H1 (cell line): ENCODE results near the gene EDDM3A. TPM values are rescaled to one million over a fixed set of nuclear protein-coding genes. Genes with fewer than 3 reads are reported as not detected.

Experiments used
- CTCF ChIA-PET: fragments of 300-600 bp; sonication (Branson Sonifier 250); formaldehyde crosslinking; loops from one replicate; lab custom pipeline; 2021; ENCODE audit not compliant: partially characterized antibody; lab: Charles Lee
- POLR2A ChIA-PET: fragments of 300-600 bp; sonication (Branson Sonifier 250); formaldehyde crosslinking; loops from one replicate; lab custom pipeline; 2021; ENCODE audit warnings: inconsistent platforms; ENCODE audit not compliant: partially characterized antibody; lab: Charles Lee
- DNase-seq, 2 experiments: peaks; one replicate each; pipeline versions ENCODE4 v3.0.0 to v3.0.0-alpha.2; 2010 to 2022; ENCODE audit warnings: low spot score in 2 of 2, low read depth in 1 of 2, mixed read lengths in 1 of 2
- FAIRE-seq: peaks from 2 replicates; lab custom pipeline; 2011; peaks lifted over from hg19 to GRCh38; lab: Jason Lieb, UNC
- H2AFZ ChIP-seq: 2 replicates; pipeline ENCODE4 v1.8.1; 2012; ENCODE audit warnings: low read length, inconsistent platforms
- H2AK5ac ChIP-seq: 2 replicates; pipeline ENCODE4 v1.6.1; 2013; ENCODE audit warnings: low read depth, low read length
- H2BK120ac ChIP-seq: replicated peaks from 2 replicates; pipeline ENCODE3; 2013; ENCODE audit warnings: low read depth, low read length, inconsistent platforms
- H2BK12ac ChIP-seq: 2 replicates; pipeline ENCODE4 v1.6.1; 2013; ENCODE audit warnings: low read depth, low read length
- H2BK15ac ChIP-seq: 2 replicates; pipeline ENCODE4 v1.6.1; 2013; ENCODE audit warnings: low read length
- H2BK20ac ChIP-seq: 2 replicates; pipeline ENCODE4 v1.6.1; 2013; ENCODE audit warnings: low read length
- H2BK5ac ChIP-seq: 2 replicates; pipeline ENCODE4 v1.6.1; 2013; ENCODE audit warnings: low read depth, low read length
- H3K14ac ChIP-seq: 2 replicates; pipeline ENCODE4 v1.6.1; 2013; ENCODE audit warnings: inconsistent platforms; ENCODE audit not compliant: insufficient read length
- H3K18ac ChIP-seq: 2 replicates; pipeline ENCODE4 v1.6.1; 2013; ENCODE audit warnings: low read length; ENCODE audit errors: extremely low read depth
- H3K23ac ChIP-seq: 2 replicates; pipeline ENCODE4 v1.6.1; 2013; ENCODE audit warnings: inconsistent platforms; ENCODE audit not compliant: insufficient read length
- H3K23me2 ChIP-seq: 2 replicates; pipeline ENCODE4 v1.6.1; 2013; ENCODE audit warnings: low read depth, low read length
- H3K27ac ChIP-seq: 2 replicates; pipeline ENCODE4 v1.6.1; 2011; ENCODE audit warnings: low read depth, low read length, inconsistent platforms
- H3K27me3 ChIP-seq, 4 experiments: replicated peaks in 1 of 4; 1 replicate in 1 of 4; 2 replicates in 3 of 4; pipeline versions ENCODE4 v1.6.1 to v1.8.1; 2011 to 2013; ENCODE audit warnings: low read length in 3 of 4, mild to moderate bottlenecking in 3 of 4, inconsistent platforms in 2 of 4, mixed read lengths in 2 of 4, moderate library complexity in 1 of 4; ENCODE audit not compliant: control insufficient read depth in 3 of 4, insufficient read depth in 3 of 4; ENCODE audit errors: extremely low read depth in 1 of 4
- H3K36me3 ChIP-seq, 4 experiments: 2 replicates each; pipeline versions ENCODE4 v1.6.1 to v1.8.1; 2011 to 2013; ENCODE audit warnings: mild to moderate bottlenecking in 4 of 4, low read length in 3 of 4, moderate library complexity in 2 of 4, control low read depth in 1 of 4, inconsistent platforms in 1 of 4; ENCODE audit not compliant: insufficient read depth in 4 of 4, control insufficient read depth in 2 of 4
- H3K4ac ChIP-seq: replicated peaks from 2 replicates; pipeline ENCODE3; 2013; ENCODE audit warnings: low read length, low read depth, mixed read lengths, inconsistent platforms; ENCODE audit not compliant: insufficient read length
- H3K4me1 ChIP-seq, 4 experiments: replicated peaks in 1 of 4; 1 replicate in 1 of 4; 2 replicates in 3 of 4; pipeline versions ENCODE4 v1.6.1 to v1.8.1; 2011 to 2013; ENCODE audit warnings: low read length in 3 of 4, inconsistent platforms in 2 of 4, mixed read lengths in 1 of 4; ENCODE audit not compliant: insufficient read depth in 4 of 4, control insufficient read depth in 3 of 4
- H3K4me2 ChIP-seq, 2 experiments: 2 replicates each; pipeline versions ENCODE4 v1.6.1 to v1.8.1; 2011 to 2013; ENCODE audit warnings: low read depth in 2 of 2, low read length in 2 of 2, control low read depth in 1 of 2, inconsistent platforms in 1 of 2, mild to moderate bottlenecking in 1 of 2; ENCODE audit not compliant: insufficient read depth in 1 of 2
- H3K4me3 ChIP-seq, 4 experiments: fragments of 200-600, 300-600 bp in 1 of 4; sonication (generic), shearing (Covaris generic), sonication (Bioruptor Twin) in 1 of 4; 2 replicates each; pipeline versions ENCODE4 v1.5.1 to v1.8.1; 2011 to 2016; ENCODE audit warnings: low read length in 4 of 4, low read depth in 3 of 4, control low read depth in 2 of 4, inconsistent platforms in 2 of 4, mild to moderate bottlenecking in 2 of 4, mixed read lengths in 1 of 4, moderate library complexity in 1 of 4; ENCODE audit not compliant: insufficient read depth in 2 of 4; ENCODE audit errors: extremely low read depth in 1 of 4
- H3K56ac ChIP-seq: replicated peaks from 2 replicates; pipeline ENCODE3; 2013; ENCODE audit warnings: low read depth, mild to moderate bottlenecking, mixed read lengths, low read length, inconsistent platforms; ENCODE audit not compliant: insufficient read length
- H3K79me1 ChIP-seq: 2 replicates; pipeline ENCODE4 v1.6.1; 2013; ENCODE audit warnings: low read depth, low read length, control low read depth
- H3K79me2 ChIP-seq, 2 experiments: 2 replicates each; pipeline versions ENCODE4 v1.6.1 to v1.8.1; 2012 to 2013; ENCODE audit warnings: low read length in 2 of 2, mild to moderate bottlenecking in 2 of 2, inconsistent platforms in 1 of 2; ENCODE audit not compliant: insufficient read depth in 2 of 2, control insufficient read depth in 1 of 2
- H3K9ac ChIP-seq, 4 experiments: replicated peaks in 1 of 4; 1 replicate in 1 of 4; 2 replicates in 3 of 4; pipeline versions ENCODE4 v1.6.1 to v1.8.1; 2011 to 2013; ENCODE audit warnings: low read depth in 3 of 4, low read length in 3 of 4, control low read depth in 2 of 4, mild to moderate bottlenecking in 2 of 4, moderate library complexity in 2 of 4, inconsistent platforms in 1 of 4; ENCODE audit errors: extremely low read depth in 1 of 4
- H3K9me3 ChIP-seq, 2 experiments: 2 replicates each; pipeline versions ENCODE4 v1.6.1 to v1.8.1; 2012 to 2013; ENCODE audit warnings: mild to moderate bottlenecking in 2 of 2, moderate library complexity in 2 of 2, control low read depth in 1 of 2, inconsistent platforms in 1 of 2, low read depth in 1 of 2, low read length in 1 of 2, mixed read lengths in 1 of 2; ENCODE audit not compliant: insufficient read depth in 2 of 2
- H4K20me1 ChIP-seq, 2 experiments: replicated peaks in 1 of 2; 2 replicates each; pipeline versions ENCODE3 to v1.8.1; 2011 to 2013; ENCODE audit warnings: inconsistent platforms in 2 of 2, low read length in 2 of 2, mild to moderate bottlenecking in 1 of 2; ENCODE audit not compliant: insufficient read depth in 2 of 2, control insufficient read depth in 1 of 2
- H4K5ac ChIP-seq: 2 replicates; pipeline ENCODE4 v1.6.1; 2013; ENCODE audit warnings: low read length, low read depth, mixed read lengths, inconsistent platforms; ENCODE audit not compliant: insufficient read length
- H4K8ac ChIP-seq: 2 replicates; pipeline ENCODE4 v1.8.0; 2013; ENCODE audit warnings: mild to moderate bottlenecking, moderate library complexity, low read length, inconsistent platforms; ENCODE audit not compliant: insufficient read depth; ENCODE audit errors: extremely low read depth
- H4K91ac ChIP-seq: replicated peaks from 2 replicates; pipeline ENCODE3; 2013; ENCODE audit warnings: low read length, mixed read lengths, inconsistent platforms; ENCODE audit not compliant: insufficient read length
- ASH2L ChIP-seq: fragments of 200-600, 300-600 bp; sonication (generic); IDR thresholded peaks from one replicate; pipeline ENCODE4 v1.7.1; 2017; ENCODE audit warnings: low read length
- ATF2 ChIP-seq: IDR thresholded peaks from 2 replicates; pipeline ENCODE4 v1.6.1; 2012; ENCODE audit warnings: low read length, inconsistent platforms
- CTBP2 ChIP-seq: IDR thresholded peaks from 2 replicates; pipeline ENCODE4 v1.7.0; 2011; ENCODE audit warnings: borderline replicate concordance, mild to moderate bottlenecking, moderate library complexity, mixed read lengths, low read length; ENCODE audit not compliant: insufficient read depth, insufficient read length
- EP300 ChIP-seq, 2 experiments: IDR thresholded peaks; 1 replicate in 1 of 2; 2 replicates in 1 of 2; pipeline ENCODE4 v1.6.1; 2011 to 2012; ENCODE audit warnings: low read depth in 2 of 2, low read length in 2 of 2, mild to moderate bottlenecking in 2 of 2, borderline replicate concordance in 1 of 2, inconsistent platforms in 1 of 2, moderate library complexity in 1 of 2
- HDAC6 ChIP-seq: IDR thresholded peaks from one replicate; pipeline ENCODE4 v1.7.1; 2012; ENCODE audit warnings: low read depth, mild to moderate bottlenecking, inconsistent platforms, low read length, moderate library complexity
- JUN ChIP-seq: IDR thresholded peaks from 2 replicates; pipeline ENCODE4 v1.6.1; 2011; ENCODE audit warnings: low read depth, mild to moderate bottlenecking, improper control_type of control experiment, low read length
- JUND ChIP-seq: IDR thresholded peaks from 2 replicates; pipeline ENCODE4 v1.6.1; 2011; ENCODE audit warnings: mild to moderate bottlenecking, improper control_type of control experiment, low read length
- POLR2AphosphoS5 ChIP-seq: IDR thresholded peaks from 2 replicates; pipeline ENCODE4 v1.6.1; 2011; ENCODE audit warnings: low read depth, low read length
- RBBP5 ChIP-seq: IDR thresholded peaks from 2 replicates; pipeline ENCODE4 v1.7.1; 2012; ENCODE audit warnings: low read depth, mild to moderate bottlenecking, inconsistent platforms, low read length, moderate library complexity, borderline replicate concordance
- RFX5 ChIP-seq: IDR thresholded peaks from 2 replicates; pipeline ENCODE4 v1.6.1; 2011; ENCODE audit warnings: low read depth, low read length, improper control_type of control experiment, borderline replicate concordance
- RXRA ChIP-seq: IDR thresholded peaks from 2 replicates; pipeline ENCODE4 v1.6.1; 2011; ENCODE audit warnings: low read depth, mild to moderate bottlenecking, low read length, moderate library complexity; ENCODE audit not compliant: insufficient read depth
- SP4 ChIP-seq: IDR thresholded peaks from 2 replicates; pipeline ENCODE4 v1.6.1; 2012; ENCODE audit warnings: low read length, inconsistent platforms
- SRF ChIP-seq: IDR thresholded peaks from 2 replicates; pipeline ENCODE4 v1.6.1; 2011; ENCODE audit warnings: mild to moderate bottlenecking, low read depth, low read length, moderate library complexity
- WGBS, 2 experiments: shearing (Covaris generic) in 1 of 2; methylation state at CpG; one replicate each; pipeline versions ENCODE4 v1.1.6 to v1.1.7; 2013 to 2015; ENCODE audit warnings: low lambda C conversion rate in 2 of 2, mixed read lengths in 2 of 2, inconsistent platforms in 1 of 2, low coverage in 1 of 2, missing lambda C conversion rate in 1 of 2; ENCODE audit not compliant: insufficient replicate concordance in 2 of 2, insufficient coverage in 1 of 2, insufficient read length in 1 of 2; ENCODE audit errors: extremely low coverage in 1 of 2, missing lambda C conversion rate in 1 of 2; 5-methylcytosine and 5-hydroxymethylcytosine counted together
- polyA plus RNA-seq, 7 experiments: library from polyadenylated mRNA; depleted of rRNA in 3 of 7; stranded (reverse) in 5 of 7; unstranded in 2 of 7; fragments of >200 nt in 5 of 7; fragments of 200-250 nt in 2 of 7; gene quantifications; 1 replicate in 5 of 7; 2 replicates in 1 of 7; 4 replicates in 1 of 7; pipeline versions ENCODE4 v1.2.1 to v1.2.3, GENCODE V29; 2011 to 2013; ENCODE audit warnings: missing spikeins in 2 of 7, mixed read lengths in 2 of 7
- total RNA-seq: library from RNA; stranded (reverse); fragmentation: NEBNext Ultra II Directional; extraction: Animal tissue kit (Norgen Biotek cat#: 25700); gene quantifications from 2 replicates; pipeline ENCODE4 v1.2.1, GENCODE V29; 2021

The EDDM3A gene
- total and polyA plus RNA-seq, 2 of the 8 experiments (the other 6 are each of a cell fraction or from before 2014, with no cell fraction given), result 0.09 TPM; not detected in 1

- Histone ChIP-seq H3K27me3 (no peaks in the 10 kb centered on the region), H3K4me3 (no peak overlapping the region), H3K4me2 (no peak overlapping the region), H3K4ac (no peak overlapping the region), H4K5ac (no peak overlapping the region), H2BK120ac (no peak overlapping the region), H3K79me1 (no peaks in the 10 kb centered on the region), H2BK15ac (no peak overlapping the region), H4K91ac (no peak overlapping the region), H3K27ac (no peak overlapping the region), H2AFZ (no peak overlapping the region), H2AK5ac (no peak overlapping the region), H3K23me2 (no peaks in the 10 kb centered on the region), H3K9me3 (no peaks in the 10 kb centered on the region), H2BK12ac (no peak overlapping the region), H3K18ac (no peak overlapping the region), H4K20me1 (no peaks in the 10 kb centered on the region), H3K56ac (no peak overlapping the region), H3K23ac (no peak overlapping the region), H3K79me2 (no peaks in the 10 kb centered on the region), H2BK5ac (no peak overlapping the region), H3K9ac (no peak overlapping the region)
- no peak for DNase-seq
- CTCF ChIA-PET, result interaction anchor here (0.9 to 8.2 kb wide), 3 partner anchors 9 to 88 kb away, joined by 3 to 70 read pairs (median 4); no protein-coding TSS in a partner anchor
- TF ChIP-seq SP4, result no peak
- no peak for TF ChIP-seq CTBP2
- TF ChIP-seq ATF2, result no peak
- no peak for TF ChIP-seq JUND
- TF ChIP-seq RBBP5, result no peak
- no peak for TF ChIP-seq RXRA
- TF ChIP-seq EP300 (IDR thresholded peaks at IDR 0.05; ENCODE audit: borderline replicate concordance in 1 of 2, low read depth in 2 of 2, low read length in 2 of 2), result no peak
- TF ChIP-seq HDAC6, result no peak
- TF ChIP-seq JUN, result no peak
- no peak for TF ChIP-seq POLR2AphosphoS5
- no peak for TF ChIP-seq ASH2L
- no peak for TF ChIP-seq RFX5
- no peak for TF ChIP-seq SRF
- TF ChIP-seq, all 59 proteins: peak for 0
- Histone ChIP-seq H2BK20ac (no peak overlapping the region), H3K36me3 (no peaks in the 10 kb centered on the region), H3K4me1 (no peaks in the 10 kb centered on the region), H4K8ac (no peak overlapping the region), H3K14ac (no peak overlapping the region)
- POLR2A ChIA-PET, result no interaction called here
- whole genome bisulfite sequencing, 2 experiments, result 86% methylated on average over 2 of the region's 2 CpGs; no CpG with 5 or more reads in 1 of the 2 experiments
- FAIRE-seq, result no peak
These were observed 2.8 kb downstream of the EDDM3A start for GRCh38 chr14:20748439-20748838.
